ENCODE data around the gene RARRES2.

DNA sequence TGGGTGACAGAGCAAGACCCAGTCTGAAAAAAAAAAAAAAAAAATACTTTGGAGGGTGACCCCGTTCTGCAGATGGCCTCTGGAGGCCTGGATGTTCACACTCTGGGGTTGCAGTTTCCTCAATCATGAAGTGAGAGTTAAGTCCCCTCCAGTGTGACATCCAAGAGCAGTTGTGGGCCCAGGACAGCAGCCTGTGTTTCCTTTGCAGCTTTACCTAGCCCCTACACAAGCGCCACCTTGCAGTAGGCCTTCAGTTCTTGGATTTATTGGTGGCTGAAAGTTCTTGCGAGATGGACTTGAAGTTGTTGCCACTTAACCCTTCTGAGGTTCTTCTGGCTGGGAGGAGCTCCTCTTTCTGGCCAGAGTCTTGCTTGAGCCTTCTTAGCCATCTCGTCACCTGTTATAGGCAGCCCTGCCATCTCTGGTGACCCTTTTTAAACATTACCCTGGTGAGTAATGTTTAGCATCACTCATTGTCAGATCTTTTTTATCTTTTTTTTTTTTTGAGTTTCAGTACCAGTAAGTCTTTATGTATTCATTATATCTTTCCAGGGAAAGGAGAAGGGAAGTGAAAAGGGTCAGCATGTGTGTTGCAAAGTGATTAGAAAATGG, 14.7 kb downstream of the RARRES2 start:
- TF ChIP-seq POLR2A (IDR thresholded peaks at IDR 0.05; ENCODE audit: low read length), result no peak
- no peak for TF ChIP-seq RAD21 (conservative IDR thresholded peaks at IDR 0.05 in 1 of 2, IDR thresholded peaks at IDR 0.05 in 1 of 2)
- TF ChIP-seq, protein P1, sequence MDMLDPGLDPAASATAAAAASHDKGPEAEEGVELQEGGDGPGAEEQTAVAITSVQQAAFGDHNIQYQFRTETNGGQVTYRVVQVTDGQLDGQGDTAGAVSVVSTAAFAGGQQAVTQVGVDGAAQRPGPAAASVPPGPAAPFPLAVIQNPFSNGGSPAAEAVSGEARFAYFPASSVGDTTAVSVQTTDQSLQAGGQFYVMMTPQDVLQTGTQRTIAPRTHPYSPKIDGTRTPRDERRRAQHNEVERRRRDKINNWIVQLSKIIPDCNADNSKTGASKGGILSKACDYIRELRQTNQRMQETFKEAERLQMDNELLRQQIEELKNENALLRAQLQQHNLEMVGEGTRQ (IDR thresholded peaks at IDR 0.05), result no peak
- no peak for TF ChIP-seq EP300 (IDR thresholded peaks at IDR 0.05)
- TF ChIP-seq ZC3H11A (IDR thresholded peaks at IDR 0.05), result no peak
- TF ChIP-seq CEBPB (IDR thresholded peaks at IDR 0.05), result no peak
- TF ChIP-seq, protein P2, sequence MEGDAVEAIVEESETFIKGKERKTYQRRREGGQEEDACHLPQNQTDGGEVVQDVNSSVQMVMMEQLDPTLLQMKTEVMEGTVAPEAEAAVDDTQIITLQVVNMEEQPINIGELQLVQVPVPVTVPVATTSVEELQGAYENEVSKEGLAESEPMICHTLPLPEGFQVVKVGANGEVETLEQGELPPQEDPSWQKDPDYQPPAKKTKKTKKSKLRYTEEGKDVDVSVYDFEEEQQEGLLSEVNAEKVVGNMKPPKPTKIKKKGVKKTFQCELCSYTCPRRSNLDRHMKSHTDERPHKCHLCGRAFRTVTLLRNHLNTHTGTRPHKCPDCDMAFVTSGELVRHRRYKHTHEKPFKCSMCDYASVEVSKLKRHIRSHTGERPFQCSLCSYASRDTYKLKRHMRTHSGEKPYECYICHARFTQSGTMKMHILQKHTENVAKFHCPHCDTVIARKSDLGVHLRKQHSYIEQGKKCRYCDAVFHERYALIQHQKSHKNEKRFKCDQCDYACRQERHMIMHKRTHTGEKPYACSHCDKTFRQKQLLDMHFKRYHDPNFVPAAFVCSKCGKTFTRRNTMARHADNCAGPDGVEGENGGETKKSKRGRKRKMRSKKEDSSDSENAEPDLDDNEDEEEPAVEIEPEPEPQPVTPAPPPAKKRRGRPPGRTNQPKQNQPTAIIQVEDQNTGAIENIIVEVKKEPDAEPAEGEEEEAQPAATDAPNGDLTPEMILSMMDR (IDR thresholded peaks at IDR 0.05), result no peak
- no peak for TF ChIP-seq EHMT2 (IDR thresholded peaks at IDR 0.05; ENCODE audit: low read depth)
- no peak for TF ChIP-seq PHF8 (IDR thresholded peaks at IDR 0.05; ENCODE audit: borderline replicate concordance, low read depth)

All from A549 (cell line).